Measurements from ENCODE around the gene LRRC8B.
A peak's percentile ranks its signal among the peaks of the same experiment; 100 is the strongest.
"Not testable (repeated sequence)": the region's sequence is repeated elsewhere in the genome, so short reads cannot be mapped to it uniquely, and the experiment has no call there.

Gene LRRC8B

DNA sequence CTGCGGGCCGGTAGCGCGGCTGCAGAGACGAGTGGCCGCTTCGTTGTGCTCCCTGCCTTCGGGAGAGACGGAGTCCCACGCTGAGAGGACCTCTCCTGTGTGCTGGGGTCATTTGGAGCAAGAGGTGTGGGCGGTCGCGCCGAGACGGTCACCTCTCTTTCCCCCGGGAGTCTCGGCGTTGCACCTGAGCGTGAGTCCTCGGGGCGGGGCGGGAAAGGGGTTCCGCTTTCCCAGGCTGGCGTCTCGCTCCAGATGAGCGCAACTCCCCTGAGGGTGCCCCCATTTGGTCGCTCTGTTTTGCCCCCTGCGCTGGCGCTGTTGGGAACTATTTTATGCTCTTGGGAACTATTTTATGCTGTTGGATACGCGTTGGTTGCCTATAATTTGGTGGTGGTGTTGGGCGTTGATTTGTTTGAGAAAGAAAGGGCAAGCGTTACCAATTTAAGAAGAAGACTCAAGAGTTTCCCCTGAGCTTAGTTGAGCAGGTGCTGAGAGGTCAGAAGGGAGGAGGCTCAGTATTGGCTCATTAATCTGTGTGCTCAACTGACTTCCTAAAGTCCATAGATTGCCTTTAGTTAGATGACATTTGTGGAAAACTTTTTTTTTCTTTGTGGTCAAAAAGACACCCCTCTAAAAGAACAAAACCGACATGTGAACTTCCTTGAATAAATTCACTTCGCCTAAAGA lies 683 bp downstream of the LRRC8B start:
- DNase-seq = peak; percentile 89

DNA sequence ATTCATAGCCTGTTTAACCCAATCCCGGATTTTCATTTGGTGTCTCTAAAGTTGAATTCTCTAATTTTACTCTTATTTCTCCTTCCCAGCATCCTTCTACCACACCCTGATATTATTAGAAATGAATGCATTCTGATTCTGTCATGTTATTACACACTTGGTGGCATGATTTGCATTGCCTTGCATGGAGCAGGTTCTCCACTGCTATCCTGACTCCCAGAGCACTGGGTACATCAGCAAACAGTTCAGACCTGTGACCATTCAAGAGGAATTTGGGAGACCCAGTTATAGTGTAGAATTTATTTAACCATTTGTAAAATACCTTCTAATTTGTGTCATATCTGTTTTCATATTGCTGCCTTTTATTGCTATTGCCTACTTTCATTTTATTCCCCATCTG lies 2.6 kb downstream of the LRRC8B start:
- no peak for DNase-seq

DNA sequence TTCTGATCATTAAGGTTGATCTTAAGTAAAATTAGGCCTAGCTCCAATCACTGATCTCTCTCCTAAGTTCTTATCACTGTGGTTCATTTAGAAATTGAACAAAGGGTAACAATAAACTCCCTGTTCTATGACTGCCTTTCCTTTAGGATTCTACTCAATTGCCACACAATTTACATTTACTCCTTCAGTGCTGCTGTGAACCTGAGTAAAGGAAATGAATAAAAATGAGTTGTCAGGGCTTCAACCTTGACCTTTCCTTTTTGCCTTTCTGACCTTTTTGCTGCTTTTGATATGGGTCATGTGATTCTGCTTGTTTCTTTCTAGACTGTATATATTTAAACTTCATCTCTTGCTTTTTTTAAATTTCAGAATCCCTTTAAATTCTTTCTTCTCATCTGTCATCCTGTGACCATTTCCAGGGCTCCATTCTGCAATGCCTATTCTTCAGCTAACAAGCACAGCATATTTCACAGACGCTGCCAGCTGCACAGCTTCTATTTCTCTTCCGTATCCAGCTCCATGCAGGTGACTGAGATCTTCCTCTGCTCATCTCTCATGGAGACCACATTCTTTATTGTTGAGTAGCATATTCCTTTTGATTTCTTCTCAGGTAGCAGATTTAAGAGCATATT lies 3.2 kb downstream of the LRRC8B start:
- DNase-seq = no peak

DNA sequence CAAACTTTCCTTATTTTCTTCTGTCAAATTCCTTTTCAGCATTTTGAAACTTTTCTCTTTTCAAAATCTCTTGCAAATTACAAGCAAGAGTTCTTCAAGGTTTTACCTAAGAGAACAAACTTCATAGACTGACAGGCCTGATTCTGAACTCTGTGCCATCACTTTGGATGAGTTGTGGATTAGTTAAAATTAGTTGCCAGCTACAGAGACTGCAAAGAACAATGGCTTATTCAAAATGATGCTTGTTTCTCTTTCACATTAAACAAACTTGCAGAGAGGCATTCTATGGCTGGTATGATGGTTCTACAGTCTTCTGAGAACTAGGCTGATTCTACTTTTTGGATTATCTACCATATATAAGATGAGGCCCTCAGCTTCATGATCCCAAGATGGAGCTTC lies 3.8 kb downstream of the LRRC8B start:
- DNase-seq = no peak

DNA sequence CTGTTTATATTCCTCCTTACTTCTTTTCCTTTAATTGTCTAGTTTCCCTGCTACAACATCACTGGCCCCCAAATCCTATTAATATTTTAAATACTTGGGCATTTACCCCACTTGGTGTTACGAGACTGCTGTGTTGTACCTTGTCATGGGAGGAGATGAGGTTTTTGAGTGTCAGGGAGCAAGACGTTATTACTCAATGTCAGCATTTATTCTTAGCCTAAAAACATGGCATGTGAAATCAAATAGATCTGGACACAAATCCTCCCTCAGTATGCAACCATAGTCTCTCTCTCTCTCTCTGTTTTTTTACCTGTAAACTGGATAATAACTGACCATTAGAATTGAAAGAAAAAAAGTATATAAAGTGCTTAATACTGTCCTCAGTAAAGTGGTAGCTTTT lies 4.6 kb downstream of the LRRC8B start:
- DNase-seq = no peak

DNA sequence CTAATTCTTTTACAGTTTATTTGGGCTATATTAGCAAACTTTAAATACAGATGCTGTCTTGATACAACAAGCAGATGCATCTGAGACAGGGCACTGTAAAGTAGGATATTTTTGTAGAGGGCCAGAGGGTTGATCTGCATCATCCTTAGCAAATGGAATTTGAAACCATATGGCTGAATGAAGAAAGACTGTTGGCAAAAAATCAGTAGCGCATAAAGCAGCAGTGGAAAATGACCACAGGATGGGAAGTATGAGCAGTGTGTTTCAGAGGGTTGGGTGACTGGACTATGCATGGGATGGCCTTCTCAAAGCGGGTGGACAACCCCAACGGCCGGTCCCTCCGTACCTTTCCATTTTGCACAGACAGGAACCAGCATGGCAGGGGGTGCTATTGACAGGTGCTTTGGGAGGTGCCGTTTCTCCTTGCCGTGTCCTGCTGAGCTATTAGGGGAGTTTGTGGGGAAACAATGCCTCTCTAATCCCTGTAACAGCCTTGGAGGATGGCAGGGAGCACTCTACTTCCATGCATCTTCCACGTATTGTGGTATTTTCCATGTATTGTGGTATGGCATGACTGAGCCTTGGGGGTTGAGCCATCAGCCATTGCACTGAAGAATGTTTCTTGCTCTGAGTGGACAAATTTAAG lies 5.9 kb downstream of the LRRC8B start:
- peak; percentile 91 for DNase-seq

DNA sequence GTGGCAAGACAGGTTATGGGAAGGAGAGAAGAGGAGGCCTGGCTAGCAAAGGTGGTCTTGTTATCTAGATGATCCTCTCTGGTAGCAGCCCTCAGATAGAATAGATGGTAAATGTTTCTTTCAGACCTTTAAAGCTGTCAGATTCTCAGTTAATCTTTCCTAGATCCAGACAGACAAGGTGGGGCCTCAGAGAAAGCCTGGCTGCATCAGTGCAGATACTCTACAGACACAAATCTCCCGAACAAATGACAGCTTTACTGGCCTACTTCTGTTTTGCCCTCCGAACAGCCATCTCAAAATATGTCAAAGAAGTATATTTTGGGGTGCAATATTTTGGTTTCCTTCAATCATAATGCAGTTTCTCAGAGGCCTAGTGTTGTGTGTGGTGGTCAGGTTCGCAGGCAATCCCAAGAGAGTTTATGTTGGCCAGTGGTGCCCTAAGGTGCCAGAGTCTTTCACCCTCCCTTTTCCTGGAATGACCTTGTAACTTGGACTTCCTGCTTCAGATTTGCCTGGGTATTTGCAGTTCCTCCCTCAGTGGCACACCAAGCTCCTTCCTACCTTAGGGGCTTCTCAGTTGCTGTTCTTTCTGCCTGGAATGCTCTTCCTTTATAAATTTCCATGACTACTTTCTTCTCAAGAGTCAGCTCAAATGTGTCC lies 7.0 kb downstream of the LRRC8B start:
- DNase-seq = no peak

DNA sequence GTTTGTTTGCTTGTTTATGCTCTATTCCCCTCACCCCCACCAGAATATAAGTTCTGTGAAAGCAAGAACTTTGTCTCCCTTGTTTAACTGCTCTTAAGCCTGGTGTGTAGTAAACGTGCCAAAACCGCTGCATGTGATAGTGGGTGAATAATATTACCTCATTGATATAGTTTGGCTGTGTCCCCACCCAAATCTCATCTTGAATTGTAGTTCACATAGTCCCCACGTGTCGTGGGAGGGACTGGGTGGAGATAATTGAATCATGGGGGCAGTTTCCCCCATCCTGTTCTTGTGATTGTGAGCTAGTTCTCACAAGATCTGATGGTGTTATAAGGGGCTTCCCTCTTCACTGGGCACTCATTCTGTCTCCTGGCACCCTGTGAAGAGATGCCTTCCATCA lies 7.6 kb downstream of the LRRC8B start:
- DNase-seq = no peak

DNA sequence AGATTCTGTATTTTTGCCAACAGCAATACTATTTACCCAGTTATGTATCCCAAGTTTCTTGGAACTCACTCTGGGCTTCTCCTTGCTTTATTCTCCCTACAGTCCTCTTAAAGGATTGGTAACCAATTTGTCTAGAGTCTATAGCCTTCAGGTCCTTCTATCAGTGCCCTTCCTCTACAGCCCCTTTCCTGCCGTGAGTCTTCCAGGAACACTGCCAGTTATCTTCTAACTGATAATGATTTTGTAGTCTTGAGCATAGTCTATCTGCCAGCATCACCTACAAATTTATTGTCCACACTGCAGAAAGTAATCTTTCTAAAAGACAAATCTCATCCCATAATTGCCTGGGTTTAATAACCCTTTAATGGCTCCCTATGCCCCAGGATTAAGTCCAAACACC lies 8.2 kb downstream of the LRRC8B start:
- DNase-seq = no peak

DNA sequence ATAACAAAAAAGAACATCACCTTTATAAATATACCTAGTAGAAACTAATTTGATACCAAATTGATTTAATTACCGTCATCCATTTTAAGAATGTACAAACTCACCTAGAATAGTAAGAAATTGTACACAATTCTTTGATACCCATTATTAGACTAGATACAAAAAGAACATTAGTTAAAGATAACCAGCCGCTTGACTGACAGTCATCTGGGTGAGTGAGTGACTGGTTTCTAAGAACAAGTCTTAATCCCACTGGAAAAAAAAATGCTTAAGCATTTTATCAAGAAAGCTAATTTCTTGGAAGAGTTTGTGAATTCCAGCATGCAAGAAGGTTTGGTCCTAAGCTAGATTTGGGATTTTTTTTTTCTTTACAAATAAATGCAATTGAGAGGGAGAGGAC lies 10.9 kb downstream of the LRRC8B start:
- DNase-seq = no peak

DNA sequence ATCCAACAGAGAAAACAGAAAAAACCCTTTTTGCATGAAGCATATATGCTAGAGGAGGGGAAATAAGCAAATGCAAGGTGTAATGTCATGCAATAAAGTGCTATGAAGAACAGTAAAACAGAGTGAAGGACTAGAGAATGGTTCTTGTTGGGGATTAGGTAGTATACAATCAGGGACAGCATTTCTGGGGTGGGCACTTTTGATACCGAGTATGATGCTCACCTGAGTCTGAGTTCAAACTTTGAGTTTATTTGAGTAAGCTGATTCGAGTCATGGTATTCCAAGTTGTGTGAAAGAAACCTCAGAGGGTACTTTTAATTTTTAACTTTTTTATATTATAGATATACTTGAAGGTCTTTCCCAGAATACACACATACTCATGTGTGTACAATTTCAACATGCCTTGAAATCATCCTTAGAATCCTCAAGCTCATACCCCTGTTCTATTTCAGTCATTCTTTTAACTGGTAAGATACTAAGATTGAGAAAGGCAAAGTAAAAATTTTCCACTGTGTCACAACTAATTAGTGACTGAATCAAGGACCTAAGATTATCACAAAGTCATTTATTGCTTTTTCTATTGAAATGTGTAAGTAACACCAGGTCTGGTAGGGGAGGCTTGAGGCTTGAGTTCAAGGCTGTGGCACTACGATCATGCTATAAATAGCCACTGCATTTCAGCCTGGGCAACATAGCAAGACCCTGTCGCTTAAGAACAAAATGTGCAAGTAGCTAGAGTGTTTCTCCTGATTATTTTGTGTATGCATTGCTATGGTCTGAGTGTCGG lies 12.1 kb downstream of the LRRC8B start:
- no peak for DNase-seq

DNA sequence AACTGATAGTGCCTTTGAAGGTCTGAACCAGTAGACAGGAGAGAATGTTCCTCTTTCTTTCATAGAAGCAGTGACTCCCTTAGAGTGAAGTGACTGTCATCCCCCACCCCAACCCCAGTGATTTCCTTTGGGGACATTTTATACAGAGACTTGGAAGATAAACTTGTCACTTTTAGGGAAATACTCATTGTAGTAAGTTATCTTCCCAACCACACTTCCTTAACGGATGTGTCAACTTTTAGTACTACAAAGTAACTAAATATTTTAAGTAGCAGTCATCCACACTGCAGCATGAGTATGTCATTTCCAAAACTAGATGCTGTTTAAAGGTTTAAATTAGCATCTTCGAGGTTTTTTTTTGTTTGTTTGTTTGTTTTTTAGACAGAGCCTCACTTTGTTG lies 13.7 kb downstream of the LRRC8B start:
- no peak for DNase-seq

DNA sequence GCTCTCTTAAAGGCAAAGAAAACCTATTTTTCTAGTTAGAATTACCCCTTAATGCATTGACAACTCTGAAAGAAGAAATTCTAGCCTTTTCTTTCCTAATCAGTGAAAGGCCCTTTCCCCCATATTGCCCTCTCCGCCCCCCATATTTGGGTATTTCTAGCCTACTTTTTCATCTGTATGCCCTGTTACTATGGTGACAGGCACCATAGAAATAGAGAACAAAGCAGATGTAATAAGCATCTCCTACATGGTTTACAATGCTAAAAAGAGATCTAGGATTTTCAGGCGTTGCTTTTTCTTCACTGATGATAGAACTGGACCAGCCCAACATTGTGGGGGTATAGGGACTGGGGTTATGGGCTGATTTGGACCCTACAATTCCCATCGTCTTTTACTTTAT lies 14.5 kb downstream of the LRRC8B start:
- no peak for DNase-seq

DNA sequence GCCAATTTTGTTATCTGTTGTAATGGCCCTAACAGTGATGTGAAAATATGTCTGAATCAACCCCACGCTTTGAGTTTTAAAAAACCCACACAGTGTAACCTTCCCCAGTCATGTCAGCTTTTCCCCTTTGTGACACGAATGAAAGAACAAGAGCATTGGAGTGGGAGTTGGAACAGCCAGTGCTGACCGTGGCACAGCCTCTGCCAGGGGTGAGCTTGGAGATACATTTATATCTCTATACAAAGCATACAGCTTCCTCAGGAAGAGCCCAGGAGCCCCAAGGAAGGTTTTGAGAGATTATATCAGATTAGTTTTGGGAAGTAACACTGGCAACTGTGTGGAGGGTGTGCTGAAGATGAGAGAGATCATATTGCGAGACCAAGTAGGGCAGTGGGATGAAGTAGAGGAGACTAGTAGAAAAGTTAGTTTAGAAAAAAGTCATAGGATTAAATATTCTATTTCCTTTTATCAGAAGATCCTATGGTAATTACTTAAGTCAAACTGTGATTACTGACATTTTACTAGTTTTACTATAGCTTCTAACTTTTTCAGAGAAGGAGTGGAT lies 15.9 kb downstream of the LRRC8B start:
- DNase-seq = no peak

DNA sequence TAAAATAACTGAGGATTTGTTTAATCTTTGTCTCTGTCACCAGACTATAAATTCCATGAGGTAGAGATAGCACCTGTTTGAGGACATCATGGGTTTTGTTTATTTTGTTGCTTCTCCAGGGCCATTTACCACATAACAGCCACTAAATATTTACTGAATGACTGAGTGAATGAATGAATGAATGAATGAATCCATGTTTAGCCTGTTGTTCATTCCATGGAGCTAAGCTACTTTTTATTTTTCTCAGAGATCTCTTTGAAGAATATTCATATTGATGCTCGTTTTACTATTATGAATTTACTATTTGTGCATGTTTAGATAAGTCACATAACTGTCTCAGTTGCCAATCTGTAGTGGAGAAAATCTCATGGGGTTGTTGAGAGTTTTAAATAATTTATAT lies 17.7 kb downstream of the LRRC8B start:
- no peak for DNase-seq

DNA sequence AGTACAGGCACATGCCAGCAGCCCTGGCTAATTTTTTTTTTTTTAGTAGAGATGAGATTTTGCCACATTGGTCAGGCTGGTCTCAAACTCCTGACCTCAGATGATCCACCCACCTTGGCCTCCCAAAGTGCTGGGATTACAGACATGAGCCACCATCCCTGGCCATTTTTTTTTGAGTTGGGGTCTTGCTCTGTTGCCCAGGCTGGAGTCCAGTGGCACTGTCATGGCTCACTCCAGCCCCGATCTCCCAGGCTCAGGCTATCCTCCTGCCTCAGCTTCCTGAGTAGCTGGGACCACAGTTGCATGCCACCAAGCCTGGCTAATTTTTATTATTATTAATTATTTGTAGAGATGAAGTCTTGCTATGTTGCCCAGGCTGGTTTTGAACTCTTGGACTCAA lies 19.0 kb downstream of the LRRC8B start:
- not testable (repeated sequence) for DNase-seq

DNA sequence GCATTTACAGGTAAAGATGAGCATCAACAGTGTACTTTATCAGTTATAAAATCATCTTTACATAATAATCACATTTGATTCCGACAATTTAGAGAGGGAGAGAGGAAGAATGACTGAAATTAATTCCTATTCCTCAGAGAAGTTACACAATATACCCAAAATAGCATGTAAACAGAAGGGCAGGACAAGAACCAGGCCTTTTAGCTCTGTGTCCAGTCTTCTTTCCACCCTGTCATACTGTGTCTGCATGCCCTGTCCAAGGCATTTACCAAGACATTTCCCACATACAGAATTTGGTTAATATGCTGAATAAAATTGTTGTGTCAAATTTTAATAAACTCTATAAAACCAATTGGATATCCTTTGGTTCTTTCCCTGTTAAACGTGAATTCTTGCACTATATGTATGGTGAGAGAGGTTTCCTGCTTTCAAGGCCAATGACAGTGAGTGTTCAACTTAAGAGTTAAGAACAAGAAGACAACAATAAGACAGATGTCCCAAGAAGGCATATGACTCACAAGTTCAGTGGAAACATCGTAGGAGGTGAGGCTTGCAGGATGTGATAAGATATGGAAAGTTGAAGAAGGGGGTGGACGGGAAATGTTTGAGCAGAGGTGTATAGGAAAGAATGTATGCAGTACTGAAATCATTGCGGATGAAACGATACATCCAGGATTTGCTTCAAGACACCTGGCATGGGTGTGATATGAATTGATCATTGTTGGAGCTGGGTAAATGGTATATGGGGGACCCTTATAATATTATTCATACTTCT lies 20.8 kb downstream of the LRRC8B start:
- no peak for DNase-seq

DNA sequence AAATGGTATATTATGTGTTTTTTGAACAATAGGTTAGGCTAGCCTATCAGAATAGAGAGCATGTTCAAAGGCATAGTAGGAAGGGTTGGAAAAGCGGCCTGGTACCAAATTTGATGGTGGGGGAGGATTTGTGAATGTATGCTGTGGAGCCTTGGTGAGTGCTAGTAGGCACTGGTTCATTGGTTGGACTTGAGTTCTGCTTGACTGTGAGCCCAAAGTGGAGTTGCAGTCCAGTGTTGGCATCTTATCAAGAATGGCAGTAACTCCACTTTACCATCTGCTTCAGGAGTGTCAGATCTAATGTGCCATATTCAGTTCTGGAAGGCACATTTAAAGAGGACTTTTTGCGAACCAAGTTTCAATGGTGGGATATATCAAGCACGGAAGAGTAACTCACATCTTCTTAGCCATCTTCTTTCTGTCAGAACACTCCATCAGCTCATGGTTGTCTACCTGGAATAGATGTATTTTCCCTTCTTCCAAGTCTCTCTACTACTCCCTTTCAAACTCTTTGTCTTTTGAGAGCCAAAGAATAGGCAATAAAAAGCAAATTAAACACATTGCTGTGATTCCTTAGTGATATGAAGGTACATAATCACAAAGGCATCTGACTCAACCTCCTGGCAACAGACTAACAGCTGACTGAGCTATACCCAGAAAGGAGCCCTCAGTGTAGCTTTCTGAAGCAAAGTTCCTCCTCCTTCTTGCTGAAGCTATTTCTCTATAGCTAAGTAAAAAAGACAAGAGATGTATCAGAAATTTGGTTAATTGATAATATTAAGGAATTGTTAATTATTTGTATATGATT lies 21.7 kb downstream of the LRRC8B start:
- no peak for DNase-seq

DNA sequence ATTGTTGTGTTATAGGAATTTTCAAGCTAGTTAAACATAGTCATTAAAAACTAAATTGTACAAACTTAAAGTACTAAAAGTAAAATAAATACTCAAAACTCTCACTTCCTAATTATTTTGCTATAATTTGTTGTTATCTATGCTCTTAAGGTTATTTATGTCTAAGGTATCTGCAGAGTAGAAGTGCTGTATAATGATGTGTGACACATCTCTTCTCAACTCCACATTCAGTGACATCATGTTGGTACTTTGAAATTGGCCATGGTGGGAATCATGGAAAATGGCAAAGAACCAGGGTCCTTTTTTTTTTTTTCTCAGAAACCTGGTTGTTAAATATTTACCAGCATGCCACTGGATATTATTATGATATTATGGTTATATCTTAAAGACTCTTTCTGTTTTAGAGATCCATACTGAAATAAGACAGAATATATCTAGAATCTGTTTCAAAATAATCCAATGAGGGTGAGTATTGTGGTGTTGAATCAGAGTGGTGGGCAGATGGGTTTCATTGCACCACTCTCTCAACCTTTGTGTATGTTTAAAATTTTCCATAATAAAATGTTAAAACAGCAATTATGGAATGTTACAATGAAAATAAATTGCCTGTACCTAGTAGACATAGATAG lies 22.4 kb downstream of the LRRC8B start:
- DNase-seq = no peak

DNA sequence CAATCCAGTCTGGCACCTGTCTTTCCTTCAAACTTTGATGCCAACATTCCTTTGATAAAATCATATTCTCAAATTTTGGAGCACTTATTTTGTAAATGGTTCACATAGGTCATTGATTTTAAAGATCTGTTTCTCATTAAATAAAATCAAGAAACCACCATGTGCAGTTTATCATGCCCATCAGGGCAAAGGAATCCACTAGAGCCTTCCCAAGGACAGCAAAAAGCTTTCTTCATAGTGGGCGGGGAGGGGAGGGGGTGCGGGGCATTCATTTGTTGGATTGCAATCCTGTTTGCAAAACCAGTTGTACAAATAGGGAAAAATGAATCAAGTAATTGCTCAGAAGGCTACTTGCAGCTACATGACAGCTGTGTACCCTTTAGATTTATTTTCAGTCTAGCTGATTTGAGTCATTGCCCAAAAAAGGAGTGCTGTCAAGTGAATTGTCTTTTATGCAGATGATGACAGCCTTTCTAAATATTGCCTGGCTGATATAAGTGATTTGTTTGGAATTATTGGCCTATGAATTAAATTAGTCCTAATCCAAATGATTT lies 23.0 kb downstream of the LRRC8B start:
- DNase-seq = peak; percentile 85
